Naive B cell (primary cell): ENCODE results near the gene MESD. TPM values are rescaled to one million over a fixed set of nuclear protein-coding genes. Genes with fewer than 3 reads are reported as not detected.

Experiments used
- ATAC-seq, 2 donors: fragments of 150-1000 bp; cut with Tn5 transposase; 2 replicates each; pipeline ENCODE4 v1.10.0; 2021; ENCODE audit warnings: low read depth in 2 of 2, mild to moderate bottlenecking in 2 of 2, moderate library complexity in 2 of 2
- DNase-seq: peaks from one replicate; pipeline ENCODE4 v3.0.0; 2022
- H3K27ac Mint-ChIP-seq, 6 donors: one replicate each; pipeline ENCODE4 v1.8.0; 2020 to 2022; ENCODE audit warnings: mild to moderate bottlenecking in 6 of 6, mixed read lengths in 6 of 6, moderate library complexity in 5 of 6, inconsistent platforms in 2 of 6
- H3K27me3 Mint-ChIP-seq, 3 donors: one replicate each; pipeline ENCODE4 v1.8.0; 2021 to 2022; ENCODE audit warnings: mixed read lengths in 3 of 3, mild to moderate bottlenecking in 1 of 3
- H3K36me3 Mint-ChIP-seq, 2 donors: one replicate each; pipeline ENCODE4 v1.8.0; 2020 to 2022; ENCODE audit warnings: mixed read lengths in 2 of 2, inconsistent platforms in 1 of 2, mild to moderate bottlenecking in 1 of 2
- H3K4me1 Mint-ChIP-seq, 3 donors: one replicate each; pipeline ENCODE4 v1.8.0; 2020 to 2022; ENCODE audit warnings: mixed read lengths in 3 of 3, inconsistent platforms in 1 of 3, mild to moderate bottlenecking in 1 of 3, moderate library complexity in 1 of 3
- H3K4me3 Mint-ChIP-seq, 8 donors: one replicate each; pipeline ENCODE4 v1.8.0; 2020 to 2022; ENCODE audit warnings: mild to moderate bottlenecking in 8 of 8, mixed read lengths in 8 of 8, moderate library complexity in 8 of 8, inconsistent platforms in 2 of 8
- H3K9me3 Mint-ChIP-seq, 7 donors: one replicate each; pipeline ENCODE4 v1.8.0; 2020 to 2022; ENCODE audit warnings: mixed read lengths in 7 of 7, mild to moderate bottlenecking in 5 of 7, inconsistent platforms in 2 of 7, moderate library complexity in 1 of 7
- polyA plus RNA-seq, 6 donors: library from polyadenylated mRNA; unstranded; fragments of 300-500 nt; fragmentation: Illumina TruSeq; gene quantifications; one replicate each; pipeline ENCODE4 v1.2.3, GENCODE V29; 2021; ENCODE audit warnings: low read depth in 6 of 6

The MESD gene
- polyA plus RNA-seq, 6 donors from 2014 or later, result 16.0 to 24.8 (median 20.4) TPM

DNA sequence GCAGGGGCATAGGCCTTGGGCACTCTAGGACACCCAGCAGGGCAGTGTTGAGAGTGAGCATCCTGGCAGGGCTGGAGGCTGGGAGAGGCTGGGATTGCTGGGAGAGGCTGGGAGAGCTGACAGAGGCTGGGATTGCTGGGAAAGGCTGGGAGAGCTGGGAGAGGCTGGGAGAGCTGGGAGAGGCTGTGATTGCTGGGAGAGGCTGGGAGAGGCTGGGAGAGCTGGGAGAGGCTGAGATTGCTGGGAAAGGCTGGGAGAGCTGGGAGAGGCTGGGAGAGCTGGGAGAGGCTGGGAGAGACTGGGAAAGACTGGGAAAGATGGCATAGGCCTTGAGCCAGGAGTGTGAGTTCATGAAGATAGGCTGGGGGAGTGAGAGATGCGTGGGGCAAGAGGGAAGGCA is 77.8 kb downstream of the MESD start:
- ATAC-seq, result no peak
- no peak for DNase-seq
- H3K9me3 Mint-ChIP-seq, result peaks cover 0 to 3% (median 0%) of the 10 kb centered on the region in 7 donors
- H3K27me3 Mint-ChIP-seq, result no peaks in the 10 kb centered on the region
- no peak overlapping the region for H3K4me3 Mint-ChIP-seq
- H3K27ac Mint-ChIP-seq, result no peak overlapping the region
- no peaks in the 10 kb centered on the region for H3K4me1 Mint-ChIP-seq
- peaks cover 18 to 21% of the 10 kb centered on the region in 2 donors for H3K36me3 Mint-ChIP-seq

DNA sequence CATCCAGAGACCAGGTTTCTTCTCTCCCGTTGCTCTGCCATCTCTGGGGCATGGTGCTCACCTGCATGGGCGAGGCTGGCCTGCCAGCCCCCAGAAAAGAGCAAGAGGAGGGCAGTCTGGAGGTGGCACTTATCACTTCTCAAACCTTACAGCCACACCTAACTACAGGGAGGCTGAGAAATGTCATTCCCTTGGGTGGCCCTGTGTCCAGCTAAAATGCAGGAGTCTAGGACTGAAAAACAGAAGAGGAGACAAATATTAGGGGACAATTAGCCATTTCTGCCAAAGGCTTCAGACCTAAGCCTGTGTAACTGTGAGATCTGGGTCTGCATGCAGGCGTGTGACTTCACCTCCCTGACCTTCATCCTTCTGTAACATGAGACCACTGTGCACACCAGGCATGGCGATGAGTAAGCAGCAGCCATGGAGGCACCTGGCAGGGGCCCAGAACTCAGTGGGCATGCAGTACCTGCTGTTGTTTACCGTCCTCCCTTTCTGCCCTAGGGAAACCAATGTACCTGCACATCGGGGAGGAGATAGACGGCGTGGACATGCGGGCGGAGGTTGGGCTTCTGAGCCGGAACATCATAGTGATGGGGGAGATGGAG is 83.4 kb downstream of the MESD start:
- no peak for DNase-seq
- Mint-ChIP-seq H3K36me3 (peaks cover 21 to 24% of the 10 kb centered on the region in 2 donors), H3K9me3 (peaks cover 0 to 3% (median 0%) of the 10 kb centered on the region in 7 donors)

DNA sequence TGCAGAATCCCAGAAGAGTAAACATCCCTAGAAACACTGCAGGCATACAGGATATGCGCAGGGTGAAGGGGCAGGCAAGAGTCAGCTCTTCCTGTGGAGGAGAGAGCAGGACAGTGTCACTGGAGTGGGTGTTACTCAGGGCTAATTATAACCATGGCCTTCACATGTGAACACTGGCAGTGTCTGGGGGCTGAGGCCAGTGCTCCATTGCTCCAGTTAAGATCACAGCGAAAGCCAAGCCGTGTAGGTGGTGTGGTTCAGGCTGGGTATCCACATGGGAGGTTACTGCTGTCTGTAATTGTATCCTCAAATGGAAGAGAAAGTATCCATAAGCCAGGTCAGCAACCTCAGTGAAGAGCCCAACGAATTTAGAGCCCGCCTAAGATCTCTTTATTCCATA is 84.6 kb downstream of the MESD start:
- H3K4me1 Mint-ChIP-seq, result no peaks in the 10 kb centered on the region
- no peak for DNase-seq
- H3K9me3 Mint-ChIP-seq, result peaks cover 0 to 3% (median 0%) of the 10 kb centered on the region in 7 donors
- H3K4me3 Mint-ChIP-seq, result no peak overlapping the region
- no peak overlapping the region for H3K27ac Mint-ChIP-seq
- H3K36me3 Mint-ChIP-seq, result peaks cover 14 to 17% of the 10 kb centered on the region in 2 donors
- ATAC-seq, result no peak
- no peaks in the 10 kb centered on the region for H3K27me3 Mint-ChIP-seq

More for the DNA sequence above, 83.4 kb downstream of the MESD start:
- Mint-ChIP-seq H3K27me3 (no peaks in the 10 kb centered on the region), H3K4me1 (no peaks in the 10 kb centered on the region), H3K27ac (no peak overlapping the region), H3K4me3 (no peak overlapping the region)
- ATAC-seq, result no peak

DNA sequence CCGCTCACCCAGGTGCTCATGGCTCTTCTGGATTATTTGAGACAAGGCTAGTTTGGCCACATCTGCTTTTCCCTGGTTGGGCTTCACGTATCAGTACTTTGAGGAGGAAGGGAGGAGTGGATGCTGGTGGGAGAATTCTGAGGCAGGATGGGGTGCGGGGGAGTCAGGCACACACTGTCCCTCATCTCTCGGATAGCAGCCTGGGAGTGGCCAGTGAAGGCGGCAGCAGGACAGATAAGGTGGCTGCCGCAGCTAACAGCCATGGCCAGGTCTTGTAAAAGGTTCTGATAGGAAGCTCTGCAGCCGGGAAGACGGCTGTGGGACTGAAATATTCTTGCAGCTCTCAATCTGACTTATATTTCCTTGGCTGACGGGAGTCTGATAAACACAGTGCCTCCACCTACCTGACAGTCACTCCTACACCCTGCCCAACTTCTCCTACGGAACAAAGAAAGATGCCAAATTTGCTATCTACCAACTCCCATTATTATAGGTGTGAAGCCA is 87.3 kb downstream of the MESD start:
- no peaks in the 10 kb centered on the region for H3K4me1 Mint-ChIP-seq
- DNase-seq, result no peak
- H3K27me3 Mint-ChIP-seq, result no peaks in the 10 kb centered on the region
- H3K27ac Mint-ChIP-seq, result no peak overlapping the region
- no peak overlapping the region for H3K4me3 Mint-ChIP-seq
- peaks cover 0 to 7% of the 10 kb centered on the region in 2 donors for H3K36me3 Mint-ChIP-seq
- H3K9me3 Mint-ChIP-seq, result peaks cover 0 to 2% (median 0%) of the 10 kb centered on the region in 7 donors
- ATAC-seq, result no peak

DNA sequence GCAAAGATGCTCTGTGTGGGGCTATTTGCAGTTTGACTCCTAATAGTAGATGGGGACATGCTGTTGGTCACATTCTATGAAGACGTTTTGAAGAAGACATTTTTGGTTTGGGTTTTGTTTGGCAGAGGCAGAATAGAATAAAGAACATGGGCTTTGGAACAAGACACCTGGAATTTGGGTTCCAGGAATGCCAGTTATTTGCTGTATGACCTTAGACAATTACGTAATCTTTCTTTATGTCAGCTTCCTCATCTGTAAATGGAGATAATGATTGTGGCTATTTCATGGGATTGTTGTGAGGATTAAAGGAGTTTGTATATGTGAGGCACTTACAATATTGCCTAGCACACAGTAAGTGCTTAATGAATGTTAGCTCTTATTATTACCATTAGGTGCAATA is 91.6 kb downstream of the MESD start:
- H3K9me3 Mint-ChIP-seq, result peaks cover 0 to 15% (median 5%) of the 10 kb centered on the region in 7 donors
- H3K27ac Mint-ChIP-seq, result no peak overlapping the region
- DNase-seq (no peak), ATAC-seq (no peak)
- H3K4me3 Mint-ChIP-seq, result no peak overlapping the region
- no peaks in the 10 kb centered on the region for H3K27me3 Mint-ChIP-seq
- H3K36me3 Mint-ChIP-seq, result peaks cover 12 to 25% of the 10 kb centered on the region in 2 donors
- no peaks in the 10 kb centered on the region for H3K4me1 Mint-ChIP-seq

Other genes with a start within 250 kb of the MESD start
- under 1 TPM in 3 of 6 donors, not detected in 3; 0.03 to 0.12 (median 0.05) TPM for gene CEMIP, start 210.4 kb downstream of the MESD start, polyA plus RNA-seq
- 1 to 10 TPM; 3.0 to 6.4 (median 5.2) TPM for gene TLNRD1, start 11.1 kb upstream of the MESD start, polyA plus RNA-seq
- under 1 TPM in 1 of 6 donors, not detected in 5; 0.40 TPM for gene CFAP161, start 144.5 kb upstream of the MESD start, polyA plus RNA-seq
- gene IL16, start 207.1 kb upstream of the MESD start, polyA plus RNA-seq, result 100 to 1,000 TPM; 146 to 315 (median 222) TPM